SHP77 treated with DMSO at 0.1 percent for 48 hours (cell line): Measurements from ENCODE around the gene GATAD2A.

ENCODE experiments used
- DNase-seq: peaks from one replicate; lab custom pipeline; 2025; lab: John Stamatoyannopoulos, UW

GATAD2A gene

DNA sequence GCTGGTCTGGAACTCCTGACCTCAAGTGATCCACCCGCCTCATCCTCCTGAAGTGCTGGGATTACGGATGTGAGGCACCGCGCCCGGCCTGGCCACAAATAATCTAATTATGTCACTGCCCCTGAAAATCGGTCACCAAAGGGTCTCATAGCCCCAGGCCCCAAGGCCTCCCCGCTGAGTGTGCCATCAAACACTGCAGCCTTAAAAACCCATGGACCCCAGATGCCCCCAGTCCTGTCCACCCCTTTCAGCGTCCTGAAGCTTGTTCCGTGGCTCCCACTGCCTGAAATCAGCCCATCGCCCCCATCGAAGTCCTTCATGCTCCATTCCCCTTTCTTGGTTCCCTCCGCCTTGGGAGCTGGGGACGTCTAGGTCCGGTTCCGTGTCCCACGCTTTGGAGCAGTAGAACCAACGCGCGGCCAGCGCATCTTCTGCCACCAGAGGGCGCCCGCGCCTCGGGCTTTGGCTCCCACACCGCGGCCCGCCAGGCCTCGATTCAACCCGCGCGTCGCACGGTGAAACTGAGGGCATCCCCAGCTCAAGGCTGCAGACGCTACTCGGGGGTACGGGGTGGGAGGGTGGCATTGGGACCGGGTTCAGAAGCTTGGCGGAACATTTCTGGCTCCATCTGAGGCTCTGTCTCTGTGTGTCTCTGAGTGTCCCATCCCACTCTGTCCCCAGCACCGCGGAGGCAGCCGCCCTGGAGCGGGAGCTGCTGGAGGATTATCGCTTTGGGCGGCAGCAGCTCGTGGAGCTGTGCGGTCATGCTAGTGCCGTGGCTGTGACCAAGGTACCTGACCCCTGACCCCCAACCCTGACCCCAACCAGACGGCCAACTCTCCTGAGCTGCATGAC lies 126.7 kb downstream of the GATAD2A start:
- DNase-seq, result no peak

DNA sequence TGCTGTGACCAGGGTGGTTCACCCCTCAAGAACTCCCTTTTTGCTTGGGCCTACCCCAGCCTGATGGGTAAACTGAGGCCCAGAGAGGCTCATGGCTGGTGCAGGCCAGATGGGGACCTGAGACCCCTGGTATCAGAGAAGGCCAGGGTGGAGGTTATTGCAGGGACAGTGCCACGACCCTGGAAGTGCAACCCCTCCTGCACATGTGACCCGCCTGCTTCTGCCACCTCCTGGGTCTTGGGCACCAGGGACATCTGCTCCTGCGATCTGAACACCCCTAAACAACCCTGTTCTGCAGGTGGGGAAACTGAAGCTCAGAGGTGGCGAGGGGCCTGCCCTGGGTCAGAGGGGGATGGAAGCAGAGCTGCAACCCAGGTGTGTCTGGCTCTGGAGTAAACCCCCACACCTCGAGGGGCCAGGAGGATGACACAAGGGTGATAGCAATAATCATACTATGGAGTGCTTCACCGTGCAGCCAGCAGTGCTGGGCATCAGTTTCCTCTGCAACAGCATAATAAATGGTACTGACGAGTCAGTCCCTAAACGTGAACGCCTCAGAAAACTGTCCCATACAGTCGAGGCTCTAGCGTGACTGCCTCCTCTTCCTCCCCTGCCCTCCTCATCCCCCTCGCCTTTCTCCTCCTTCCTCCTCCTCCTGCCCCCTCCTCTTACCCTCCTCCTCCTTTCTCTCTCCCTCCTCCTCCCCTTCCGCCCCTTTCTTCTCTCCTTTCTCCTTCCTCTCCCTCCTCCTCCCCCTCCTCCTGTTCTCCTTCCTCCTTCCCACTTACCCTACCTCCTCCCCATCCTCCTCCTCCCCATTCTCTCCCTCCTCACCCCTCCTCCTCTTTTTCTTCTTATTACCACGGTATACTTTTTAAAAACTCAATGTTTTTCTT lies 127.6 kb downstream of the GATAD2A start:
- DNase-seq, result no peak

DNA sequence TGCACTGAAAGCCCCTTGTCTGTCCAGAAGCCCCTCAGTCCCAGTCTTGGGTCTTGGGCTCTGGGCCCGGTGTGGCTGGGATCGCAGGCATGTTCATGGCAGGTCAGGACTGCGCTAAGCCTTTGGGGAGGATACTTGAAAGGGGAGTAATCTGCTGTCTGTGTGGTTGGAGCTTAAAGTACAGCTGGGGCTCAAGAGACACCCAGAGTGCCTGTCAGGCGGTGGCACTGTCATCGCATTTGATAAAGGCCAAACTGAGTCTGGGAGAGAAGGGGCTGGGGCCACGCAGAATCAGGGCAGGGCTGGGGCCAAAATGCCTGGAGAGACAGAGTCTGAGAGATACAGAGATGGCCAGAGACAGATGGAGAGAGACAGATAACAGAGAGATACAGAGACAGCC lies 128.4 kb downstream of the GATAD2A start:
- no peak for DNase-seq

DNA sequence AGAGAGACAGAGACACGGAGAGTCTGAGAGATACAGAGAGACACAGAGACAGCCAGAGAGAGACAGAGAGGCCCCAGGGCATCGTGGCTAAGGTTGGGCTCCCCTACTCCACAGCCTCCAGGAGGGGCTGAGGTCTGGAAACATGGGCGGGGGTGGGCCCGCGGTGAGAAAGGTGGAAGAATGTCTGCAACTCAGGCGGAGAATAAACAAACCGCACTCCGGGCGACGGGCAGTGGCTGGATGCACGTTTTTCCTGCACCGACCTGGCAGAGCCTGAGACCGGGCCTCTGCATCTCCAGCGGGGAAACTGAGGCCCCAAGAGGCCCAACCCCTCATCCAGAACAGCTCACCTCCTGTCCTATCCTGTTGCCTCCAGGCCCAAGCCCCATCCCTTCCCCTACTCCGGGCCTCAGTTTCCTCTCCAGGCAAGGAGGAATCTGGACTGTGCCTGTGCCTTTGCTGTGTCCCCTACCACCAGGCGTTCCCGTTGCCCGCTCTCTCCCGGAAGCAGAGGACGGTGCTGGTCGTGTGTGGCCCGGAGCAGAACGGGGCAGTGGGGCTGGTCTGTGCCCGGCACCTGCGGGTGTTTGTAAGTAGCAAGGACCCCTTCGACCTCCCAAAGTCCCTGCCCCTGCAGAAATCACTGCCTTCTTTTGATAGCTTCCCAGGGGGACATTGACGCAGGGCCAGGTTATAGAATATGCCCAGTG lies 129.2 kb downstream of the GATAD2A start:
- DNase-seq, result no peak

DNA sequence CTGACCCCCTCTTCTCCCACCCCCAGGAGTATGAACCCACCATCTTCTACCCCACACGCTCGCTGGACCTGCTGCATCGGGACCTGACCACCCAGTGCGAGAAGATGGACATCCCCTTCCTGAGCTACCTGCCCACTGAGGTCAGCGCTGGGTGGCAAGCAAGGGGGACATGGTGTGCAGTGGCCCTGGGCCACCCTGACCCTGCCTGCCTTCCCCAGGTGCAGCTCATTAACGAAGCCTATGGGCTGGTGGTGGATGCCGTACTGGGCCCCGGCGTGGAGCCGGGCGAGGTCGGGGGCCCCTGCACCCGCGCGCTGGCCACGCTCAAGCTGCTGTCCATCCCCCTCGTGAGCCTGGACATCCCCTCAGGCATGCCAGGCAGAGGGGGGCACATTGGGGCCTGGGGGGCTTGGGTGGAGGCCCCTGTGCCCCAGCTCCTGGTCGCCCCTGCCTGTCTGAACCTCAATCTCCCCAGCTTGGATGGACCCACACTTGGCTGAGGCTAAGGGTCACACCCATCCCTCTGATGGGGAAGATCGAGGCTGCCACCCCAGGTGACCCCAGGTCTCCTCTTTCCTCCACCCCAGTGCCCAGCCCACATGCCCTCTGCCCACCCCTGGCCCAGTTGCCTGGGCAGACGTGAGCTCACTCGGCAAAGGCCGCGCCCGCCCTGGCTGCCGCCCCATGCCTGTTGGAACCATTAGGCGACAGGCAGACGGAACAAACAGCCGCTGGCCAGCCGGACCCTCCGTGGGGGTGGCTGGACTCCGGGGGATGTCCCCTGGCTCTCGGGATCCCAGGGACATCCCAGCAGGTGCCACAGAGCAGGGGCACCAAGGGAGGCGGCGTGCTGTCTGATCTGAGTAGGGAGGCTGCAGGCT lies 130.1 kb downstream of the GATAD2A start:
- DNase-seq, result no peak

DNA sequence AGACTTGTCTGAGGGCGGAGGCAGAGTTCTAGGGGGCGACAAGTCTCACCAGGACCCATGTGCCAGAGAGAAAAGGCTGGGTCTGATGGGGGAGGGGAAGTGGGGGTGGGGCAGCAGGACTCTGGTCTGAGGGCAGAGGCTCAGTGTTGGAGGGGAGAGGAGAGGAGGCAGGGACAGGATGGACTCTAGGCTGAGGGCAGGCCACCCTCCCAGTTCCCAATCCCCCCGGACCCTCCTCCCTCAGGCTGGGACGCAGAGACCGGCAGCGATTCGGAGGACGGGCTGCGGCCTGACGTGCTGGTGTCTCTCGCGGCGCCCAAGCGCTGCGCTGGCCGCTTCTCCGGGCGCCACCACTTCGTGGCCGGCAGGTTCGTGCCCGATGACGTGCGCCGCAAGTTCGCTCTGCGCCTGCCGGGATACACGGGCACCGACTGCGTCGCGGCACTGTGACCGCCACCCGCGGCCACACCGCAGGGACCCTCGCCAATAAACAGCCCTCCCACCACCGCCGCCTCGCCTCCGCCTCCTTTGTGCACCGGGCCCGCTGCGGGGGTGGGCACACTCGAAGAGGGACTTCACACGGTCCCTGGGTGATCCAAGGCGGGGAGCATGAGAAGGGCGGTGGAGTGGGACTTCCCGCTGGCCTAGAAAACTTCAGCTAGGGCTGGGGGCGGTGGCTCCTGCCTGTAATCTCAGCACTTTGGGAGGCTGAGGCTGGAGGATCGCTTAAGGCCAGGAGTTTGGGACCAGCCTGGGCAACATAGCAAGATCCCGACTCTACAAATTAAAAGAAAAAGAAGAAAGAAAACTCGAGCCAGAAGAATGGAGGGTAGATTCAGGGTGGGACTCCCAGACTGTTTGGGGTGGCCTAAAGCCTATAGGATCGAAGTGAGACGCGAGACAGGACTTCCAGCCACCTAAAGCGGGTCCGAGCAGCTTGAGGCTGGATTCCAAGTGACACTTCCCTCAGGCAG lies 131.9 kb downstream of the GATAD2A start:
- no peak for DNase-seq

DNA sequence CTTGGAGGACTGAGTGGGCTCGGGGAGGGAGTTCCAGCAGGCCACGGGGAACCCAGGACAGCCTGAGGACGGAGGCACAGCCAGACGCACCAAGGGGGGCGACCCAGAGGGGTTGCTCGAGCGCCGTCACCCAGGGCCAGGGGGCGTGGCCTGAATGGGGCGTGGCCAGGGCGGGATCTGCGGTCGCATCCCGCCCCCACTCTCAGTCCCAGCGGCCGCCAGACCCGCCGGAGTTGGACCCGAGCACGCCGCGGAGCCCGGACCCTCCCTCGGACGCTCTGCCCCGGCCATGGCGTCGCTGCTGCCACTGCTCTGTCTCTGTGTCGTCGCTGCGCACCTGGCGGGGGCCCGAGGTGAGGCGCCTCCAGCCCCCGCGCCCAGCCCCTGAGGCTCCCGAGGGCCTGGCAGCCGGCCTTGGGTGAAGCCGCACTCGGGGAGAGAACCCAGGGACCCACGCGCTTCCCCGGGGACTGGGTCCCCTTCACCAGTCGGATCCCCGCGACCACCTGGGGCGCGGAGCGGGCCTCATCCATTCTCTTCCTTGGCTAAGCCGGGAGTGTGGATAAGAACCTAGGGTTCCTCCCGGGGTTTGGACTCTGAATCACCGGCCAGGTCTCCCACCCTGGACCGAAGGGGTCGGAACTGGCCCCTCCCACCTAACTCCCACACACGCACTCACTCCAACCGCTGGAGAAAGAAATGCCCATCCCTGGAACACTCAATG lies 132.7 kb downstream of the GATAD2A start, which contains the start of gene CILP2:
Gene CILP2 (plus strand): TSS at position 205 of the 724 bp plus-strand sequence. CDS start 85 bp downstream, at position 290.
- DNase-seq, result no peak

DNA sequence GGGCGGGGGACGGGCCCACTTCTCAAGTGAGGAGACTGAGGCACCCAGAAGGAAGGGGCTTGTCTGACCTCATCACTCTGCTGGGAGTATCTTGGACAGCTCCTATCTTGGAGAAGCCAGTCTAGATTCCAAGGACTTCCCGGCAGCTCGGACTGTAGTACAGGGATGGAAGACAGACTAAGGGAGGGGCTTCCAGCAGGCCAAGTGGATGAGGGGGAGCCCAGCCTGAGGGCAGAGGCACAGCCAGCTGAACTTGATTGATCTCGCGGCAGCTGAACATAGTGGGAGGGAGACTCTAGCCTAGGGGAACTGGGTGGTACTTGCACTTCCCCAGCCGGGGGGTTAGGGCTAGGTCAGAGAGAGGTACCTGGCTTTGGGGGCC lies 133.3 kb downstream of the GATAD2A start:
- no peak for DNase-seq

DNA sequence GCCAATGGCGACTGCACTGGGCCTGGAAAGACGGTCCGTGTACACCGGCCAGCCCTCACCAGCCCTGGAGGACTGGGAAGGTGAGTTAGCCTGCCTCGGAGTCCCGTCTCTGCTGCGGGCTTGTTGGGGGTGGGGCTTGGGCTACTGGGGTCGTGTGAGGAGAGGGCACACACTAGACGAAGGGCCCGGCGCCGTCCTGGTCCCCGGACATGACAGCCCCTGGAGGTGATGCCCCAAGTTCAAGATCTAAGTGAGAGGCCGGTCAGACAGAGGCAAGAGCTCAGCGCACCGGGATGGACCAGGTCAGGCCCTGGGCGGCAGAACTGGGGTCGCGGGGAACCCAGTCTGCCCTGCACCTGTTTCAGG lies 134.2 kb downstream of the GATAD2A start:
- no peak for DNase-seq

DNA sequence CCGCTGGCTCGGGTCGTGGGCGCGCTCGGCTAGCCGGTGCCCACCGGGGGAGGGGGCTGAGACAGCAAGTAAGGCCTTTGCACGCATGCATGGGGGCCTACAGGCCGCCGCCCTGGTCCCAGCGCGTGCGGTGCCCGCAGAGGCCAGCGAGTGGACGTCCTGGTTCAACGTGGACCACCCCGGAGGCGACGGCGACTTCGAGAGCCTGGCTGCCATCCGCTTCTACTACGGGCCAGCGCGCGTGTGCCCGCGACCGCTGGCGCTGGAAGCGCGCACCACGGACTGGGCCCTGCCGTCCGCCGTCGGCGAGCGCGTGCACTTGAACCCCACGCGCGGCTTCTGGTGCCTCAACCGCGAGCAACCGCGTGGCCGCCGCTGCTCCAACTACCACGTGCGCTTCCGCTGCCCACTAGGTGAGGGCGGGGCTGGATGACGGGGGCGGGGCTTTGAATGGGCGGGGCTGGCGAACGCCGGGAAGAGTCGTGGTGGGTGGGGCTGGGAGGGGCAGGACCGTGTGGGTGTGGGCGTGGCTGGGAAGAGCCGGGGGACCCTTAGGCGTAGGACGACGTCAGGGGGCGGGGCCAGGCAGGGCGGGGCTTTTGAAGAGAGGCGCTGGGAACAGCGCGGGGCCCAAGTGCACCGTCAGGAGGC lies 134.7 kb downstream of the GATAD2A start:
- no peak for DNase-seq

DNA sequence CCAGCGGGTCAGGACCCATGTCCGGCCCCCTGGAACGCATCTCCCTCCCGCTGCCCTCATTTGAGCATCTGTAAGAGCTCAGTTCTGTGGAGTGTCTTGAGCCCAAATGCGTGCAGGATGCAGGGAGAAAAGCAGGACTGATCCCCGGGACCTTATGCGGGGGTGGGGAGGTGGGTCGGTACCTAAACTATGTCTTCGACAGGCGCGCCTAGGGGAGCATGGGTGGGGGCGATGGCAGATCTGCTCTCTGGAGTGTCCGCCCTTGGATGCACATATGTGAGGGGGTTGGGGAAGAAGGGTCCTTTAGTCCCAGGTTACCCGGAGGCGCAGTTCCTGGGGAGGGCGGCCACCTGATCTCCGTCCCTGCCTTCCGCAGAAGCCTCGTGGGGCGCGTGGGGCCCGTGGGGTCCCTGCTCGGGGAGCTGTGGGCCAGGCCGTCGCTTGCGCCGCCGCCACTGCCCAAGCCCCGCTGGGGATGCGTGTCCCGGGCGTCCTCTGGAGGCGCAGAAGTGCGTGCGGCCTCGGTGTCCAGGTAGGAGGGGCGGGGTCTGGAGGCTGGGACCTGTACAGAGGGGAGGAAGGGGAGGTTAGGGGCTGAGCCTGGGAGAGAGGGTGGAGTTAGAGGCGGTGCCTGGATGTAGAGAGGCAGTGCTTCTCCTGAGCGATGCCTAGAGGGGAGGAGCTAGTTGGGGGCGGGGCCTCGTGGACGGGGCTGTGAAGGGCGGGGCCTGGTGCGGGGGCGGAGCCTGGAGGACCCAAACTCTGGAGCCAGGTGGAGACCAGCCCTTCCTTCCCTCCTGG lies 135.4 kb downstream of the GATAD2A start:
- no peak for DNase-seq

DNA sequence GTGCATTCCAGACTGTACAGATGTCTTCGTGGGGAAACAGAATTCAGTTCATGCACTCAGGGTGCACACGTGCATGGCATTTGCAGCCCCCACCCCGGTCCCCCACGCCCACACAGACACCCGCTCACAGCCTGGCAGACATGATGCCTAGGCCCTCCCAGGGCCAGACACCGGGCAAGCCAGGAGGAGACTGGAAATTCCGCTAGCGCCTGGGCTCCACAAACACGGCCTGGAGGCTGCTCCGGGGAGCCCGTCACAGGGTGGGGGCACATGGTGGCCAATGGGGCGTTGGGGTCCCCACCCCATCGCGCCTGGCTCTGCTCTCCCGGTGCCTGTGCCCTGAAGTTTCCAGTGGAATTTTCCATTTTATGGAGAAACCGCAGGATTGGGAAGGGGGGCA lies 136.1 kb downstream of the GATAD2A start:
- no peak for DNase-seq

DNA sequence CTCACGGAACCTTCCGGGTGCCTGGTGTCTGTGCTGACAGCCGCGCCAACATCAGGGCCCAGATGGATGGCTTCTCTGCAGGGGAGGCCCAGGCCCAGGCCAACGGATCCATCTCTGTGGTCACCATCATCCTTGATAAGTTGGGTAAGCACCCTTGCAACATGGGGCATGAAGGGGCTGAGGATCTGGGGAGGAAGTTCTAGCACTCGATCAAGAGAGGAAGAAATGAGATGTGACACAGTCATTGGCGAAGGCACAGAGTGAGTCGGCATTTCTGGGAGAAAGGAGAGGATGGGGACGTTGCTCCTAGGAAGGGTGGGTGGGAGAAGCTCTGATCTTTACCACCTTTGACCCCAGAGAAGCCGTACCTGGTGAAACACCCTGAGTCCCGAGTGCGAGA lies 137.0 kb downstream of the GATAD2A start:
- DNase-seq, result no peak

DNA sequence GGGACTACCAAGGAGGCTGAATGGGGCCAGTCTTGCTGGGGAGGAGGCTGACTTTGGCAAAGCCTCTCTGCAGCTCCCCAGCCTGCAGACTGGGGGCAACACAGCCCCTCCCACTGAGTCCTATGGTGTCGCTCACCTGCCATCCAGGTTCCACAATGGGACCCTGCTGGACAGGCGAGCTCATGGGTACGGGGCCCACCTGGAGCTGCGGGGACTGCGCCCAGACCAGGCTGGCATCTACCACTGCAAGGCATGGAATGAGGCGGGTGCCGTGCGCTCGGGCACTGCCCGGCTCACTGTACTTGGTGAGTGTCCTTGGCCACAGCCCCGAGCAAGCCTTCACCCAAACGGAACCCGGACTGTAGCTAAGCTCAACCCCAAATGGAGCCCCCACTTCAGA lies 137.6 kb downstream of the GATAD2A start:
- no peak for DNase-seq

DNA sequence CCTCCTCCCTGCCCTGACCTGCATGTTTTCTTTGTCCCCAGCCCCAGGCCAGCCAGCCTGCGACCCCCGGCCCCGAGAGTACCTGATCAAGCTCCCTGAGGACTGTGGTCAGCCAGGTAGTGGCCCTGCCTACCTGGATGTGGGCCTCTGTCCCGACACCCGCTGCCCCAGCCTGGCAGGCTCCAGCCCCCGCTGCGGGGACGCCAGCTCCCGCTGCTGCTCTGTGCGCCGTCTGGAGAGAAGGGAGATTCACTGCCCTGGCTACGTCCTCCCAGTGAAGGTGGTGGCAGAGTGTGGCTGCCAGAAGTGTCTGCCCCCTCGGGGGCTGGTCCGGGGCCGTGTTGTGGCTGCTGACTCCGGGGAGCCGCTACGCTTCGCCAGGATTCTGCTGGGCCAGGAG lies 138.2 kb downstream of the GATAD2A start:
- no peak for DNase-seq

DNA sequence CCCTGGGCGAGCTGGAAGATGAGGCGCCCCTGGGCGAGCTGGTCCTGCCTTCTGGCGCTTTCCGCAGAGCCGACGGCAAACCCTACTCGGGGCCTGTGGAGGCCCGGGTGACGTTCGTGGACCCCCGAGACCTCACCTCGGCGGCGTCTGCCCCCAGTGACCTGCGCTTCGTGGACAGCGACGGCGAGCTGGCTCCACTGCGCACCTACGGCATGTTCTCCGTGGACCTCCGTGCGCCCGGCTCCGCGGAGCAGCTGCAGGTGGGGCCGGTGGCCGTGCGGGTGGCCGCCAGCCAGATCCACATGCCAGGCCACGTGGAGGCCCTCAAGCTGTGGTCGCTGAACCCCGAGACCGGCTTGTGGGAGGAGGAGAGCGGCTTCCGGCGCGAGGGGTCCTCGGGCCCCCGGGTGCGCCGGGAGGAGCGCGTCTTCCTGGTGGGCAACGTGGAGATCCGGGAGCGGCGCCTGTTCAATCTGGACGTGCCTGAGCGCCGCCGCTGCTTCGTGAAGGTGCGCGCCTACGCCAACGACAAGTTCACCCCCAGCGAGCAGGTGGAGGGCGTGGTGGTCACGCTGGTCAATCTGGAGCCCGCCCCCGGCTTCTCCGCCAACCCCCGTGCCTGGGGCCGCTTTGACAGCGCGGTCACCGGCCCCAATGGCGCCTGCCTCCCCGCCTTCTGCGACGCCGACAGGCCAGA lies 138.9 kb downstream of the GATAD2A start:
- no peak for DNase-seq

DNA sequence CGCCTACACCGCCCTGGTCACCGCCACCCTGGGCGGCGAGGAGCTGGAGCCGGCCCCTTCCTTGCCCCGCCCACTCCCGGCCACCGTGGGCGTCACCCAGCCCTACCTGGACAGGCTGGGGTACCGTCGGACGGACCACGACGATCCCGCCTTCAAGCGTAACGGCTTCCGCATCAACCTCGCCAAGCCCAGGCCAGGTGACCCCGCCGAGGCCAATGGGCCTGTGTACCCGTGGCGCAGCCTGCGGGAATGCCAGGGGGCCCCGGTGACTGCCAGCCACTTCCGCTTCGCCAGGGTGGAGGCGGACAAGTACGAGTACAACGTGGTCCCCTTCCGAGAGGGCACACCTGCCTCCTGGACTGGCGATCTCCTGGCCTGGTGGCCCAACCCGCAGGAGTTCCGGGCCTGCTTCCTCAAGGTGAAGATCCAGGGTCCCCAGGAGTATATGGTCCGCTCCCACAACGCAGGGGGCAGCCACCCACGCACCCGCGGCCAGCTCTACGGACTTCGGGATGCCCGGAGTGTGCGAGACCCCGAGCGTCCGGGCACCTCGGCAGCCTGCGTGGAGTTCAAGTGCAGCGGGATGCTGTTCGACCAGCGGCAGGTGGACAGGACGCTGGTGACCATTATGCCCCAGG lies 139.6 kb downstream of the GATAD2A start:
- DNase-seq, result no peak
